ENCODE data around the gene APC. TPM values are rescaled to one million over a fixed set of nuclear protein-coding genes. Genes with fewer than 3 reads are reported as not detected.

APC gene
- total and polyA plus RNA-seq, 4 donors, result 4.1 to 103 (median 23.1) TPM

DNA sequence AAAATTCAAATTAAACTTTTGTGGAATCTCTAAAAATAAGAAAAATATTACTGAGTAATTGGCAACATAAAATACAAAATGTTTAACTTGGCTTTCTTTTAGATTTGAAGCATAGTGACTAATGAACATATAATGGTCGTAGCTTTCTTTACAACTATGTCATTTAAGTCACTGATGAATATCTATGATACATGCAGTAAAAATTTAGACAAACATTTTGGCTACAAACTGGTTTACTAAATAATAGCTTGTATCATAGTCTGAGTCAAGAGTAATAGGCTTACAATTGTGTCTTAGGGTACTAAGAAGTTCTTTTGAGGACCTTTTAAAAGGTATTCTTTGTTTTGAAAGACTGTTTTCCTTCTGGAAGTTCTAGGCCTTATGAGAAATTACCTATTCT lies 2.0 kb upstream of the APC start:
- no peak overlapping the region for H3K27ac ChIP-seq (ENCODE audit: low read depth in 1 of 2, low read length in 1 of 2)
- no peak overlapping the region for H3K4me3 ChIP-seq
- TF ChIP-seq, protein P1, sequence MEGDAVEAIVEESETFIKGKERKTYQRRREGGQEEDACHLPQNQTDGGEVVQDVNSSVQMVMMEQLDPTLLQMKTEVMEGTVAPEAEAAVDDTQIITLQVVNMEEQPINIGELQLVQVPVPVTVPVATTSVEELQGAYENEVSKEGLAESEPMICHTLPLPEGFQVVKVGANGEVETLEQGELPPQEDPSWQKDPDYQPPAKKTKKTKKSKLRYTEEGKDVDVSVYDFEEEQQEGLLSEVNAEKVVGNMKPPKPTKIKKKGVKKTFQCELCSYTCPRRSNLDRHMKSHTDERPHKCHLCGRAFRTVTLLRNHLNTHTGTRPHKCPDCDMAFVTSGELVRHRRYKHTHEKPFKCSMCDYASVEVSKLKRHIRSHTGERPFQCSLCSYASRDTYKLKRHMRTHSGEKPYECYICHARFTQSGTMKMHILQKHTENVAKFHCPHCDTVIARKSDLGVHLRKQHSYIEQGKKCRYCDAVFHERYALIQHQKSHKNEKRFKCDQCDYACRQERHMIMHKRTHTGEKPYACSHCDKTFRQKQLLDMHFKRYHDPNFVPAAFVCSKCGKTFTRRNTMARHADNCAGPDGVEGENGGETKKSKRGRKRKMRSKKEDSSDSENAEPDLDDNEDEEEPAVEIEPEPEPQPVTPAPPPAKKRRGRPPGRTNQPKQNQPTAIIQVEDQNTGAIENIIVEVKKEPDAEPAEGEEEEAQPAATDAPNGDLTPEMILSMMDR (IDR thresholded peaks at IDR 0.05; ENCODE audit: control extremely low read depth, extremely low read depth), result no peak
- H3K4me1 ChIP-seq (ENCODE audit: control insufficient read depth in 5 of 5, insufficient read depth in 5 of 5, low read length in 5 of 5), result peaks cover 0 to 8% (median 4%) of the 10 kb centered on the region in 5 donors
- no peaks in the 10 kb centered on the region for H3K9me3 ChIP-seq (ENCODE audit: control insufficient read depth in 4 of 4, insufficient read depth in 3 of 4, low read length in 3 of 4)
- ATAC-seq (ENCODE audit: insufficient read depth, low FRiP score), result no peak
- no peak for DNase-seq
- WGBS, 2 donors, result 66 to 85% methylated on average over 1 of the region's 1 CpG
- peaks cover 0 to 2% (median 0%) of the 10 kb centered on the region in 4 donors for H3K36me3 ChIP-seq (ENCODE audit: control insufficient read depth in 4 of 4, insufficient read depth in 4 of 4, low read length in 4 of 4)
- H3K9ac ChIP-seq (ENCODE audit: insufficient read depth in 1 of 2, low read length in 2 of 2), result no peak overlapping the region
- no peaks in the 10 kb centered on the region for H3K27me3 ChIP-seq (ENCODE audit: control insufficient read depth in 3 of 3, insufficient read depth in 3 of 3, low read length in 2 of 3)

DNA sequence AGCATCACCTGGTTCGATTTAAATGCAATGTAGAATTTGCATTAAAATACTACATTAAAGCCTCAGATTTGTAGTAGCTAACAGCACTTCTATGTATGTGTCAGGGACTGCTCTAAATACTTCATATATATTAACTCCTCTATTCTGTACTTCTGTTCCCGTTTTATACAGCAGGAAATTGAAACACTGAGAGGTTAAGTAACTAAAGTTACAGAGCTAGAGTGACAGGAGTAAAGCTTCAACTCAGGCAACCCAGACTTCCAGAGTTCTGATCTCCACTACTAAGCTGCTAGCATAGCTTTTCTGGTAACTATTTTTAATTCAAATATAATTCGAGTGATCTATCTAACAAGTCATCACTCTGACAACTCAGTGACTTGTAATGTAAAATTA lies 619 bp upstream of the APC start:
- TF ChIP-seq, protein P1 (IDR thresholded peaks at IDR 0.05; ENCODE audit: control extremely low read depth, extremely low read depth), result no peak
- Histone ChIP-seq H3K9ac (ENCODE audit: insufficient read depth in 1 of 2, low read length in 2 of 2) (peak overlapping the region in 1 of 2 donors; percentile 33), H3K27me3 (ENCODE audit: control insufficient read depth in 3 of 3, insufficient read depth in 3 of 3, low read length in 2 of 3) (no peaks in the 10 kb centered on the region), H3K9me3 (ENCODE audit: control insufficient read depth in 4 of 4, insufficient read depth in 3 of 4, low read length in 3 of 4) (no peaks in the 10 kb centered on the region), H3K36me3 (ENCODE audit: control insufficient read depth in 4 of 4, insufficient read depth in 4 of 4, low read length in 4 of 4) (peaks cover 0 to 1% (median 0%) of the 10 kb centered on the region in 4 donors), H3K4me3 (no peak overlapping the region), H3K27ac (ENCODE audit: low read depth in 1 of 2, low read length in 1 of 2) (no peak overlapping the region), H3K4me1 (ENCODE audit: control insufficient read depth in 5 of 5, insufficient read depth in 5 of 5, low read length in 5 of 5) (peaks cover 0 to 8% (median 4%) of the 10 kb centered on the region in 5 donors)
- ATAC-seq (ENCODE audit: insufficient read depth, low FRiP score) (no peak), DNase-seq (peak in 1 of 3 donors; percentile 11)
- WGBS, 2 donors, result 22 to 26% methylated on average over 3 of the region's 3 CpGs

DNA sequence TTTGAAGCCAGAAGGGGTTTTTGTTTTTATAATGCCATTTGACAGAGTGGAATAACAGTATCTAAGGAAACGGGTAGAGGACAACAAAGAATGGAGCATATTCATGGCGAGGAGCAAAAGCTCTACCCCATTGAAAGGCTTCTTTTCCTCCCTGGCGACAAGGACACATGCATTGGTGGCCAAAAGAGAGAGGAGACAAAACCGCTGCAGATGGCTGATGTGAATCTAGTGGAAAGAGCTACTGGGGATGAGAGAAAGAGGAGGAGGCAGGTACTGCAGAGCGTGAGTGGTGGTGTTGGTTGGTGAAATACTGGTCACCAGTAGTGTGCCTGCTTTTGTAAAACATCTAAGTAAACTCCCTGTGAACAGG lies 491 bp downstream of the APC start:
- no peaks in the 10 kb centered on the region for H3K27me3 ChIP-seq (ENCODE audit: control insufficient read depth in 3 of 3, insufficient read depth in 3 of 3, low read length in 2 of 3)
- no peaks in the 10 kb centered on the region for H3K36me3 ChIP-seq (ENCODE audit: control insufficient read depth in 4 of 4, insufficient read depth in 4 of 4, low read length in 4 of 4)
- peaks cover 0 to 8% (median 5%) of the 10 kb centered on the region in 5 donors for H3K4me1 ChIP-seq (ENCODE audit: control insufficient read depth in 5 of 5, insufficient read depth in 5 of 5, low read length in 5 of 5)
- no peaks in the 10 kb centered on the region for H3K9me3 ChIP-seq (ENCODE audit: control insufficient read depth in 4 of 4, insufficient read depth in 3 of 4, low read length in 3 of 4)
- peak overlapping the region; percentile 51 to 75 for H3K9ac ChIP-seq (ENCODE audit: insufficient read depth in 1 of 2, low read length in 2 of 2)
- H3K27ac ChIP-seq (ENCODE audit: low read depth in 1 of 2, low read length in 1 of 2), result peak overlapping the region; percentile 13 to 30
- TF ChIP-seq, protein P1 (IDR thresholded peaks at IDR 0.05; ENCODE audit: control extremely low read depth, extremely low read depth), result no peak
- DNase-seq (peak in 1 of 3 donors; percentile 19), ATAC-seq (ENCODE audit: insufficient read depth, low FRiP score) (no peak)
- 10 to 32% methylated on average over 5 of the region's 5 CpGs for WGBS, 2 donors
- H3K4me3 ChIP-seq, result no peak overlapping the region

DNA sequence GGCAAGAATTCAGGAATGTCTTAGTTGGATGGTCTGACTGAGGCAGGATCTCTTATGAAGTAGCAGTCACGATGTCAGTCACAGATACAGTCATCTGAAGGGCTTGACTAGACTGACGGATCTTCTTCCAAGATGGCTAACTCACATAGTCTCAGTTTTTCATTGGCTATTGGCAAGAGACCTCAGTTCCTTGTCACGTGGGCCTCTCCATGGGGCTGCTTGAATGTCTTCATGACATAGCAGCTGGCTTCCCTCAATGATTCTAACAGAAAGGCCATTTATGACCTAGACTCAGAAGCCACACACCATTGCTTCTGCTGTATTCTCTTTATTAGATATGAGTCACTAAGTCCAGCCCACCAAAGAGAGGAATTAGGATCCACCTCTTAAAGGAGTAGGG lies 4.7 kb downstream of the APC start:
- peak in 1 of 3 donors; percentile 8 for DNase-seq
- WGBS, 2 donors, result 92 to 93% methylated on average over 3 of the region's 3 CpGs
- Histone ChIP-seq H3K27me3 (ENCODE audit: control insufficient read depth in 3 of 3, insufficient read depth in 3 of 3, low read length in 2 of 3) (no peaks in the 10 kb centered on the region), H3K4me3 (no peak overlapping the region), H3K9ac (ENCODE audit: insufficient read depth in 1 of 2, low read length in 2 of 2) (no peak overlapping the region), H3K4me1 (ENCODE audit: control insufficient read depth in 5 of 5, insufficient read depth in 5 of 5, low read length in 5 of 5) (peaks cover 0 to 8% (median 5%) of the 10 kb centered on the region in 5 donors), H3K27ac (ENCODE audit: low read depth in 1 of 2, low read length in 1 of 2) (no peak overlapping the region), H3K9me3 (ENCODE audit: control insufficient read depth in 4 of 4, insufficient read depth in 3 of 4, low read length in 3 of 4) (no peaks in the 10 kb centered on the region), H3K36me3 (ENCODE audit: control insufficient read depth in 4 of 4, insufficient read depth in 4 of 4, low read length in 4 of 4) (no peaks in the 10 kb centered on the region)
- TF ChIP-seq, protein P1 (IDR thresholded peaks at IDR 0.05; ENCODE audit: control extremely low read depth, extremely low read depth), result no peak
- no peak for ATAC-seq (ENCODE audit: insufficient read depth, low FRiP score)

Measured in lung (tissue), 12 donors.